GM18502 (cell line): ENCODE results near the gene L3MBTL1.
"Not testable (repeated sequence)": the region's sequence is repeated elsewhere in the genome, so short reads cannot be mapped to it uniquely, and the experiment has no call there.

ENCODE experiments used
- ATAC-seq: cut with Tn5 transposase; IDR thresholded peaks from one replicate; pipeline ENCODE4 v1.9.1; 2021; ENCODE audit warnings: mild to moderate bottlenecking; ENCODE audit not compliant: unreplicated experiment, poor library complexity

The L3MBTL1 gene

DNA sequence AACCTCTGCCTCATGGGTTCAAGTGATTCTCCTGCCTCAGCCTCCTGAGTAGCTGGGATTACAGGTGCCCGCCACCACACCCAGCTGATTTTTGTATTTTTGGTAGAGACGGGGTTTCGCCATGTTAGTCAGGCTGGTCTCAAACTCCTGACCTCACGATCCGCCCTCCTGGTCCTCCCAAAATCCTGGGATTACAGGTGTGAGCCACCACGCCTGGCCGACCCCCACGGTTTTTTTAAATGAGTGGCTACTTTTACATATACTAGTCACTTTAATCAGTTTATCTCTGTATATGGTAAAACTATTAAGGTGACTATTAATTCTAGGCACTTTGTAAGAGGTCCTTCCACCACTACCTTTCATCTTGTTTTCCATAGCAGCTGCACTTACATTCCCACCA is 5.5 kb upstream of the L3MBTL1 start:
- ATAC-seq, result not testable (repeated sequence)

DNA sequence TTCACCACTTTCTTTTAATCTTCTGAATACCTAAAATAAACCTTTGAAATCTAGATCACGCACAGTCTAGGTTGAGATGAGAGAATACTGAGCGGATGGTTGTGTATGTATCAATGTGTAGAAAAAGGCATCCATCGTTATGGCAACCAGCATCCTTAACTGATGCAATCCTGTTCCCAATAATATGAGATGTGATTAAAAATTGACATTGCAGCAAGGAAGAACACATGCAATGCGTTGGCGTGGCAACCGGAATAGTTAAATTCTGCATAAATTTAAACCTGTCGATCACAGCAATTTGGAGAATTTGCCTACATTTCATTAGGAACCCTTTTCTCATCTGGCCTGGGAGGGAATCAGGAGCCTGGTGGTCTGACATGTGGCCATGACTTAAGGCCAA is 1.3 kb upstream of the L3MBTL1 start:
- ATAC-seq, result no peak

GRCh38 chr20:43508106-43508505 is 609 bp downstream of the L3MBTL1 start:
- ATAC-seq, result no peak

- ATAC-seq, result no peak
Observed at GRCh38 chr20:43508604-43509040, 1.1 kb downstream of the L3MBTL1 start.

GRCh38 chr20:43511879-43512278 is 4.4 kb downstream of the L3MBTL1 start:
- ATAC-seq, result no peak

- peak; percentile 8 for ATAC-seq
Observed at GRCh38 chr20:43513372-43513930, 6.0 kb downstream of the L3MBTL1 start.

- ATAC-seq, result peak; percentile 84
Observed at GRCh38 chr20:43513931-43514647, 6.6 kb downstream of the L3MBTL1 start.

- peak; percentile 22 for ATAC-seq
Observed at GRCh38 chr20:43514648-43514999, 7.1 kb downstream of the L3MBTL1 start.

DNA sequence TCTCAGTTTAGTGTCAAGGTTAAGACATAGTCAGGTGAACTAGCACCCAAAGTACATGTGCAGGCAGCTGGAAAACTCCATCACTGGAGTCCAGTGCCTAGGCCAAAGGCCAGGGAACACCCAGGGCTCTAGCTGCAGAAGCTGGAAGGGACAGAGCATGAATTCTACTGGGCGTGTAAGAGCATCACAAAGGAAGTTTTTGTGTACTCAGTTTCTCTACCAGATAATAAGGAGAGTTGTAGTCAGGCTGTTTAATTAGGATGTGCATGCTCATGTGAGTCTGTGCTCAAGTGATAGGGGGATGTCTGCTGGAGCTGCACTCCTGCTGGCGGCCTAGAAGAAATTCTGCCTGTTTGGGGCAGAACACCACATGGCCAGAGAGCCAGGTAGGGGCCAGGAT is 8.1 kb downstream of the L3MBTL1 start:
- ATAC-seq, result no peak

DNA sequence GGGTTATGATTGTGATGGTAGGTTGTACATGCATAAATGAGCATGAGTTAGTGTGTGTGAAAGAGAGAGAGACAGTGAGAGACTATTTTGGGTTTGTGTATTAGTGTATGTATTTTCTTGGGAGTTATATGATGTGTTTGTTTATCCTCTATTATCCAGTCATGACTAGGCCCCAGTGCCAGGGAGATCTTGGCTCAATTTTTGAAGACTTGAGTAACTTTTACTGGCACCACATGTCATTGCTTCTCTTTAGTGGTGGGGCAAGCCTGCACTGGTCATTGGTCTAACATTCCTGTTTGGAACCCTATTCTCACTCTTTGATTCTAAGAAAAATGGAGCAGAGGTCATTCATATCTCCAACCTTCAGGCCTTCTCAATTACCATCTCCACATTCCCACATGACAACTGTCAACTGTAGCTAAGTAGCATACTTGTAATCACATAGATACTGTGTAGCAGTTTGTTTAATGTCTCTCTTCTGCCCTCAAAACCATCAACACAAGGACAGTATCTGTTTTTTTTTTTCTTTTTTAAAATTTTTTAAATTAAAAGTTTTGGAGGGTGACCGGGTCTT is 8.8 kb downstream of the L3MBTL1 start:
- no peak for ATAC-seq

DNA sequence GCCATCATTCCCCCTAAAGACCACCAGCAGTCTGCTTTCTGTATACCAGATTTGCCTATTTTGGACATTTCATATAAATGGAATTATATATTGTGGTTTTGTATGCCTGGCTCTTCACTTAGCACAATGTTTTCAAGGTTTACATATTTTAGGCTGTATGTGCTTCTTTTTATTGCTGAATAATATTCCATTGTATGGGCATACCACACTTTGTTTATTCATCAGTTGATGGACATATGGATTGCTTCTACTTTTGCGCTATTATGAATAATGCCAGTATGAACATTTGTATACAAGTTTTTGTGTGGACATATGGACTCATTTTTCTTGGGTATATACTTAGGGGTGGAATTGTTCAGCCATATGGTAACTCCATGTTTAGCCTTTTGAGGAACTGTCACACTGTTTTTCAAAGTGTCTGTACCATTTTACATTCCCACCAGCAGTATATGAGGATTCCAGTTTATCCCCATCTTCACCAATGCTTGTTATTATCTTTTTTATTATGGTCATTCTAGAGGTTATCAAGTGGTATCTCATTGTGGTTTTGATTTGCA is 12.7 kb downstream of the L3MBTL1 start:
- ATAC-seq, result no peak

GRCh38 chr20:43525021-43525420 is 17.5 kb downstream of the L3MBTL1 start:
- ATAC-seq, result no peak

DNA sequence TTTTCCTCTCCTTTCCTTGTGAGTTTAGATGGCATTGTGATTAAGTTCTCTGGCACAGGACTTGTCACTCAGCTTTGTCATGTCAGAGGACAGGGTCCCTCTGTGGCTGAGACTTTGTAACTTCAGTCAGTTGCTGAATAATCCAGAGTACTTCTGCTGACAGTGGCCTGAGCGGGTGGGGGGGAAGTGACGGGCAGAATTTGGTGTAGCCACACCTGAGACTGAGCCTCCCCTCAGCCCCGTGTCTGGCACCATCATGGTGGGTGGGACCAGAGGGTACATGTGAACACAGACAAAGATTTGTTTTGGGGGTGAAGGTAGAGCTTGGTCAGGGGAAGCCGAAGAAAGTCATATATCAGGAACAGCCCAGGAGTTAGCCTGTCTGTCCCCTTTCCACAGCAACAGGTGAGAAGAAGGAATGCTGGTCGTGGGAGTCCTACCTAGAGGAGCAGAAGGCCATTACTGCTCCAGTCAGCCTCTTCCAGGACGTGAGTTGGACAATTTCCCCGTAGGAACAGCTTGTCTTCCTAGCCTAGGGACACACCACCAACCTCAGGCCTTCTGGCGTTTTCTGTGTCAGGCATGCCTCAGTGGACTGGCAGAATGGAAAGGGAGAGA is 20.9 kb downstream of the L3MBTL1 start:
- no peak for ATAC-seq

DNA sequence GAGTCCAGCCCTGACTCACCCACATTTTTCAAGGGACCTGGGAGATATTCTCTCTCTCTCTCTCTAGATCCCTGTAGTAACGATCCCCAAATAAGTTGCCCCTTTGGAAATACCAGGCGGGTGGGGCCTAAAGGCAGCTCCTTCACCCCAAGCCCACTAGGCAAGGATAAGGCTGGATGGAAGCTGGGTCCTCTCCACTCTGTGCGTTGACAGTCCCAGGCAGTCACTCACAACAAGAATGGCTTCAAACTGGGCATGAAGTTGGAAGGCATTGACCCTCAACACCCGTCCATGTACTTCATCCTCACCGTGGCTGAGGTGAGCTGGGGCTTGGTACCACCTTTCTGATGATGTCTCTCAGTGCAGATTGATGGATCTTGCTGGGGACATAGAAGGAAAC is 21.6 kb downstream of the L3MBTL1 start:
- no peak for ATAC-seq

DNA sequence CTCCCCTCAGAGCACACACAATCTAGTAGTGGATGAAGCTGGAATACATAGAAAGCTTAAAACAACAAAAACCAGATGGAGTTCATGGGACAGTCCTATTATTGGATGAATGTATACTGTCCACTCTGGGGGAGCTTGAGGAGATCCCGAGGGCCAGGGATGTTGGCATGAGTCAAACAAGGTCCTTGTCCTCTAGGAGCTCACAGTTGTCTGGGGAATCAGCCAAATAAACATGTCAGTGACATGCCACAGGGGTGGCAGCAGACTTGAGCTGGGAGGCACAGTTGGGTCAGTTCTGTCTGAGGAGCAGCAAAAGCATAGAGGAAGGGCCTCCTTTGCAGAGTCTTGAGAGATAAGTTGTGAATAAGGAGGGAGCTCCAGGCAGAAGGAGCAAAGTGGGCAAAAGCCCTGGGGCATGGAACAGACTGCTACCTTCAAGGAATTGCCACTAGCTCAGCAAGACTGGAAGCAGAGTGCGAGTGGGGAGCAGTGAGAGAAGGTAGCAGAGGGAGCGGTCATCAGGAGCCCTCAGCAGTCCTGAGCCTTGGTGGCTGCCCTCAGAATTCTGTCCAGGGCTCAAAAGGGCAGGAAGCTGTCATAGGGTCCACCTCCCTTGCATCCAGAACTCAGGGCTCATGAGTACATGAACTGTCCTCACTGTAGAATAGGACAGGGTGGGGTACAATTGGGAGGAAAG is 22.1 kb downstream of the L3MBTL1 start:
- no peak for ATAC-seq

- no peak for ATAC-seq
Observed at GRCh38 chr20:43530321-43531090, 23.0 kb downstream of the L3MBTL1 start.

DNA sequence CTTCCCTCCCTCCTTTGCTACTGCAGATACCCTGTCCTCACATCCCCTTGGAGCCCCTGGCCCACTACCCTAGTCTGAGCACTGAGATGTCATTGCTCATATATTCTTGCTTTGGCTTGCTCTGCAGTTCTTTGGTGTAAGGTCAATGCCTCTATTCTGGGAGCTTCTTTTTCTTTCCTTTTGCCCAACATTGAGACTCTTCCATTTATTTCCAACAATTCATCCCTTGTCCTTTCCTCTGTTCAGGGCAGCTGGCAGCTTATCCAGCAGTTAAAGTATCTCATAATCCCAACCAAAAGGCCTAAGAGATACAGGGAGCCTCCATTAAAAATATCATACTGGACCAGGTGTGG is 23.6 kb downstream of the L3MBTL1 start:
- ATAC-seq, result no peak

- no peak for ATAC-seq
Observed at GRCh38 chr20:43532416-43533055, 25.0 kb downstream of the L3MBTL1 start.

DNA sequence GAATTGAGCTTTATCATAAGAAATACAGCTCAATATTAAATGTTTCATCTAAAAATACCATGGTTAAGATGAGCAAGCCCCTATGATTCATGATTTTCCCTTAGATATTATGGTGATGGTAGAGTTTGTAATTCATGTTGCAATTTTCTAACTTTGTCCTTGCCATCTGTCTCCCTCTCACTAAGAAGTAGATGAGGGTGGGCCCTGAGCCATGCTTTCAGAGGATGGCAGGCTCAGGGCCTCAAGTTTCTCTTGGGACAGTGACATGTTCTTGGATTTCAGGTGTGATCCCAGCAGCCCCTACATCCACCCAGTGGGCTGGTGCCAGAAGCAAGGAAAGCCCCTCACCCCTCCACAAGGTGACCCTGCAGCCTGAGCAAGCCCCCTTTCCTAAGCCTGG is 25.6 kb downstream of the L3MBTL1 start:
- no peak for ATAC-seq

GRCh38 chr20:43534016-43534415 is 26.5 kb downstream of the L3MBTL1 start:
- ATAC-seq, result no peak
